SU-DHL-6 (cell line): ENCODE data around the gene ABCD1.

Source experiments
- H2AFZ ChIP-seq: fragments of 200-600 bp; sonication (generic); 2 replicates; pipeline ENCODE4 v1.6.1; 2014; ENCODE audit warnings: low read depth, mild to moderate bottlenecking, moderate library complexity, mixed read lengths, antibody characterized with exemption, low read length; ENCODE audit not compliant: severe bottlenecking
- H3F3A ChIP-seq: fragments of 200-600 bp; shearing (Covaris generic); 2 replicates; pipeline ENCODE4 v1.6.0; 2016; ENCODE audit warnings: antibody characterized with exemption, mild to moderate bottlenecking; ENCODE audit not compliant: insufficient read depth
- H3K27ac ChIP-seq: fragments of 200-600 bp; sonication (generic); 2 replicates; pipeline ENCODE4 v1.5.1; 2016; ENCODE audit warnings: low read depth, mild to moderate bottlenecking, low read length, moderate library complexity, mixed read lengths
- H3K27me3 ChIP-seq: fragments of 200-600 bp; sonication (generic), shearing (Covaris generic); 2 replicates; pipeline ENCODE4 v1.6.0; 2014; ENCODE audit warnings: mild to moderate bottlenecking, low read length
- H3K36me3 ChIP-seq: fragments of 200-600 bp; sonication (generic); 2 replicates; pipeline ENCODE4 v1.6.1; 2014; ENCODE audit warnings: mild to moderate bottlenecking, low read length, mixed read lengths
- H3K4me2 ChIP-seq: fragments of 300-600, 200-600 bp; shearing (Covaris generic), sonication (generic); 2 replicates; pipeline ENCODE4 v1.6.0; 2014; ENCODE audit warnings: low read length, low read depth, mild to moderate bottlenecking; ENCODE audit not compliant: poor library complexity, severe bottlenecking
- H3K4me3 ChIP-seq: fragments of 200-600 bp; sonication (generic); 2 replicates; pipeline ENCODE4 v1.5.1; 2014; ENCODE audit warnings: antibody characterized with exemption, low read length, mild to moderate bottlenecking, mixed read lengths; ENCODE audit not compliant: insufficient read depth, poor library complexity, severe bottlenecking
- H3K79me2 ChIP-seq: fragments of 200-600 bp; sonication (generic); 2 replicates; pipeline ENCODE4 v1.6.1; 2014; ENCODE audit warnings: mild to moderate bottlenecking, low read length, moderate library complexity; ENCODE audit not compliant: insufficient read depth
- H3K9ac ChIP-seq: fragments of 200-600 bp; sonication (generic); 2 replicates; pipeline ENCODE4 v1.7.0; 2014; ENCODE audit warnings: mild to moderate bottlenecking, low read length
- H3K9me2 ChIP-seq: fragments of 200-600 bp; sonication (generic); replicated peaks from 2 replicates; pipeline ENCODE4 v1.6.1; 2014; ENCODE audit warnings: low read length; ENCODE audit not compliant: insufficient read depth
- H3K9me3 ChIP-seq: fragments of 200-600 bp; sonication (generic); 2 replicates; pipeline ENCODE4 v1.6.1; 2014; ENCODE audit warnings: low read length, mixed read lengths; ENCODE audit not compliant: insufficient read depth
- H4K20me1 ChIP-seq: fragments of 200-600 bp; sonication (generic); 2 replicates; pipeline ENCODE4 v1.6.1; 2014; ENCODE audit warnings: low read depth, mild to moderate bottlenecking, antibody characterized with exemption, low read length, moderate library complexity, mixed read lengths
- EZH2phosphoT487 ChIP-seq: fragments of 200-600 bp; sonication (generic), shearing (Covaris generic); conservative IDR thresholded peaks from 2 replicates; pipeline ENCODE4 v1.6.1; 2018; ENCODE audit warnings: mild to moderate bottlenecking, antibody characterized with exemption, low read length, moderate library complexity, mixed read lengths
- TF ChIP-seq, protein P1 (sequence below): fragments of 200-600 bp; sonication (generic); IDR thresholded peaks from one replicate; pipeline ENCODE4 v1.5.1; 2017; ENCODE audit warnings: antibody characterized with exemption, mild to moderate bottlenecking, low read length, moderate library complexity; ENCODE audit not compliant: insufficient read depth, poor library complexity, severe bottlenecking

ABCD1 gene

DNA sequence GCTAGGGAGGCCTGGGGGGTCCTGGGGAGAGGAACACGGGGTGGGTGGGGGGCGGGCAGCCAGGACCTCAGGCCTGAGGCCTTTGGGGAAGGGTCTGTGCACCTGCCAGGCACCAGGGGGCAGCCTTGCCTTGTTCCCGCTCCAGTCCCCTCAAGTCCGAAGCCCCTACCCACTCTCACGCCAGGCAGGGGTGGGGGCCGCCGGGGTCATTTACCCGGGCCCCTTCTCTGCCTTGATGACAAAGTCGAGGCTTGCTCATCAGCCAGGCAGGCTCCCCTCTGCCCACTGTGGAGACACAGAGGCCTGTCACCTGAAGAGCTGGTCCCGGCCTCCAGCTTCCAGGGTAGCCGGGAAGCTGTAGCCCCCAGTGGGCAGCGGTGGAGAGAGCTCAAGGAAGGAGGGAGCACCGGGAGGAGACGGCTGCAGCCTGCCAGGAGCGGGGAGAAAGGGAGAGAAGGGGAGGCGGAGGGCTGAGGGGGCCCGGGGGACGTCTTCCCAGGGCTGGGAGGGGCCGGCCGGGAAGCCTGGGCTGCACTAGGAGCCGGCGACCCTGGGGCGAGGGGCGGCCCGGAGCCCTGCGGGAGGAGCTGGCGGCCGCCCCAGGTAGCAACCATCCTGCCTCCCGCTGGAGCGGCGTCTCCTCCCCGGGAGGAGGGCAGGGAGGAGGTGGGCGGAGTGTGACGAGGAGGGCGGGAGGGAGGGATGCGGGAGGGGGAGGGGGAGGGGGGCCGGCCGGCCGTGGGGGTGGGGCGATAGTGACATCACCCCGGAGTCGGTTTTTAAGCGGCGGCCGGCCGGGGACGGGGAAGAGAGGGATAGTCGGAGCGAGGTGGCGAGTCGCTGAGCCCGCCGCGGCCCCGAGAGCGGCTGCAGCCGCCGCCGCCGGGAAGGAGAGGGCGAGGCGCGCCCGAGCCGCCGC lies 37.3 kb upstream of the ABCD1 start, which contains the start of gene SLC6A8:
TSS of gene SLC6A8 (plus strand) at position 806 of the 919 bp plus-strand sequence. CDS start 649 bp downstream, outside the sequence.
- H2AFZ ChIP-seq = no peak within 1 kb of the TSS
- H3K79me2 ChIP-seq = no peaks in the 10 kb centered on the region
- no peaks in the 10 kb centered on the region for H3F3A ChIP-seq
- TF ChIP-seq, protein P1, sequence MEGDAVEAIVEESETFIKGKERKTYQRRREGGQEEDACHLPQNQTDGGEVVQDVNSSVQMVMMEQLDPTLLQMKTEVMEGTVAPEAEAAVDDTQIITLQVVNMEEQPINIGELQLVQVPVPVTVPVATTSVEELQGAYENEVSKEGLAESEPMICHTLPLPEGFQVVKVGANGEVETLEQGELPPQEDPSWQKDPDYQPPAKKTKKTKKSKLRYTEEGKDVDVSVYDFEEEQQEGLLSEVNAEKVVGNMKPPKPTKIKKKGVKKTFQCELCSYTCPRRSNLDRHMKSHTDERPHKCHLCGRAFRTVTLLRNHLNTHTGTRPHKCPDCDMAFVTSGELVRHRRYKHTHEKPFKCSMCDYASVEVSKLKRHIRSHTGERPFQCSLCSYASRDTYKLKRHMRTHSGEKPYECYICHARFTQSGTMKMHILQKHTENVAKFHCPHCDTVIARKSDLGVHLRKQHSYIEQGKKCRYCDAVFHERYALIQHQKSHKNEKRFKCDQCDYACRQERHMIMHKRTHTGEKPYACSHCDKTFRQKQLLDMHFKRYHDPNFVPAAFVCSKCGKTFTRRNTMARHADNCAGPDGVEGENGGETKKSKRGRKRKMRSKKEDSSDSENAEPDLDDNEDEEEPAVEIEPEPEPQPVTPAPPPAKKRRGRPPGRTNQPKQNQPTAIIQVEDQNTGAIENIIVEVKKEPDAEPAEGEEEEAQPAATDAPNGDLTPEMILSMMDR = no peak
- no peak for TF ChIP-seq EZH2phosphoT487
- no peaks in the 10 kb centered on the region for H3K9me3 ChIP-seq
- H3K36me3 ChIP-seq = no peaks in the 10 kb centered on the region
- no peaks in the 10 kb centered on the region for H3K9me2 ChIP-seq
- H3K4me2 ChIP-seq = no peak within 1 kb of the TSS
- H3K27me3 ChIP-seq = no peaks in the 10 kb centered on the region
- no peak within 1 kb of the TSS for H3K4me3 ChIP-seq
- H4K20me1 ChIP-seq = no peaks in the 10 kb centered on the region
- no peak within 1 kb of the TSS for H3K27ac ChIP-seq
- no peak within 1 kb of the TSS for H3K9ac ChIP-seq

DNA sequence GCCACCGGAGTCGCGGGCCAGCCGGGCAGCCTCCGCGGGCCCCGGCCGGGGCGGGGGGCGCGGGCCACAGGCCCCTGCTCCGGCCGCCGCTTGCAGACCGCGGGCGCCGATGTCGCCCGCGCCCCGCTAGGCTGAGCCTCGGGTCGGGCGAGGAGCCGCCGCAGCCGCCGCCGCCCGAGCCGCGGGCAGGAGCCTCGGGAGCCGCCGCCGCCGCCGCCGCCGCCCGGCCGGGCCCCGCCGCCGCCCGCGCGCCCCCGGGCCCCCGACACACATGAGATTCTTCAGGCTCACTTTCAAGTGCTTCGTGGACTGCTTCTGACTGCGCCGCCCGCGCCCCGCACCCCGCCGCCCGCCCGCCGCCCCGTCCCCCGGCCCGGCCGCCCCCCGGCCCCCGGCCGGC lies 36.6 kb upstream of the ABCD1 start:
- H3K9me2 ChIP-seq = no peaks in the 10 kb centered on the region
- no peaks in the 10 kb centered on the region for H3K27me3 ChIP-seq
- H3K36me3 ChIP-seq = no peaks in the 10 kb centered on the region
- no peaks in the 10 kb centered on the region for H4K20me1 ChIP-seq
- no peaks in the 10 kb centered on the region for H3F3A ChIP-seq
- H3K4me3 ChIP-seq = no peak overlapping the region
- TF ChIP-seq EZH2phosphoT487 = no peak
- H3K9ac ChIP-seq = no peak overlapping the region
- H3K9me3 ChIP-seq = no peaks in the 10 kb centered on the region
- no peaks in the 10 kb centered on the region for H3K79me2 ChIP-seq
- no peak overlapping the region for H3K27ac ChIP-seq
- no peak overlapping the region for H2AFZ ChIP-seq
- H3K4me2 ChIP-seq = no peak overlapping the region

DNA sequence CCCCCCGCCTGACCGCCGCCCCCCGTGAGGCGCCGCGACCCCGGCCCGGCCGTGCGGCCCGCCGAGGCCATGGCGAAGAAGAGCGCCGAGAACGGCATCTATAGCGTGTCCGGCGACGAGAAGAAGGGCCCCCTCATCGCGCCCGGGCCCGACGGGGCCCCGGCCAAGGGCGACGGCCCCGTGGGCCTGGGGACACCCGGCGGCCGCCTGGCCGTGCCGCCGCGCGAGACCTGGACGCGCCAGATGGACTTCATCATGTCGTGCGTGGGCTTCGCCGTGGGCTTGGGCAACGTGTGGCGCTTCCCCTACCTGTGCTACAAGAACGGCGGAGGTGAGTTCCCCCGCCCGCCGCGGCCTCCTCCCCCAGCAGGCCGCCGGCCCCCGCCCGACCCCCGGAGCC lies 36.1 kb upstream of the ABCD1 start:
- Histone ChIP-seq H3K9me3 (no peaks in the 10 kb centered on the region), H3K79me2 (no peaks in the 10 kb centered on the region), H4K20me1 (no peaks in the 10 kb centered on the region), H3K9me2 (no peaks in the 10 kb centered on the region), H3K4me3 (no peak overlapping the region), H3K9ac (no peak overlapping the region), H3F3A (no peaks in the 10 kb centered on the region), H3K27ac (no peak overlapping the region), H3K36me3 (no peaks in the 10 kb centered on the region), H3K4me2 (no peak overlapping the region), H3K27me3 (no peaks in the 10 kb centered on the region), H2AFZ (no peak overlapping the region)
- TF ChIP-seq EZH2phosphoT487 = no peak
- TF ChIP-seq, protein P1 = no peak

DNA sequence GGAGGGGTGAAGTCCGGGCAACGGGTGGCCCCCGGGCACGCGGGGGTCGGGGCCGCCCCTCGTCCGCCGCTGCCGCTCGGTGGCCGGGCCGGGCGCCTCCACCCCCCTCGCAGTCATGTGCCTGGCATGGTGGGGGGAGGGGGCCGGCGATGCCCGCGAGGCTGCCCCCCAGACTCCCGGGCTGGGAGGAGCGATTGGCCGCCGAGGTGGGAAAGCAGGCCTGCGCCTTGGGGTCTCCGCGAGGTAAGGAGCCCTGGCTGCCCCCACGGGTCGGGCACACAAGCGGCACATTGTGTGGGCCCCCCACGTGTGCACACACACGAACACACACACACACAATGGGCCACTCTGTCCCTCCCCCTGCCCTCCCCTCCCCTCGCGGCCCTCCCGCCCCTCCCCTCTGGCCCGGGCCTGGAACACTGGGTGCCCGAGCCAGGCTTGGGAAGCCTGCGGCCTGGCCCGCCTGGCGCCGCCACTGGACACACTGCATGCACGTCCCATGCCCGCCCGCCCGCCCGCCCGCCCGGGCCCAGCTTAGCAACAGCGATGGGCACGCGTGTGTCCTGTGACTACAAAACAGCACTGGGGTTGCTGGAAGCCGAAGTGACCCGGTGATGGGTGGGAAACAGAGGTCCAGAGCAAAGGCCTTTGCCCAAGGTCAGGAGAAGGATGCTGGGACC lies 35.6 kb upstream of the ABCD1 start:
- Histone ChIP-seq H3K9me3 (no peaks in the 10 kb centered on the region), H3K4me2 (no peak overlapping the region), H3K27ac (no peak overlapping the region), H3K79me2 (no peaks in the 10 kb centered on the region), H3K4me3 (no peak overlapping the region), H3F3A (no peaks in the 10 kb centered on the region), H3K36me3 (no peaks in the 10 kb centered on the region), H2AFZ (no peak overlapping the region), H3K27me3 (no peaks in the 10 kb centered on the region), H3K9me2 (no peaks in the 10 kb centered on the region), H4K20me1 (no peaks in the 10 kb centered on the region), H3K9ac (no peak overlapping the region)
- TF ChIP-seq EZH2phosphoT487 = no peak
- TF ChIP-seq, protein P1 = no peak
